ENCODE data around the gene CNKSR3.

CNKSR3 gene

DNA sequence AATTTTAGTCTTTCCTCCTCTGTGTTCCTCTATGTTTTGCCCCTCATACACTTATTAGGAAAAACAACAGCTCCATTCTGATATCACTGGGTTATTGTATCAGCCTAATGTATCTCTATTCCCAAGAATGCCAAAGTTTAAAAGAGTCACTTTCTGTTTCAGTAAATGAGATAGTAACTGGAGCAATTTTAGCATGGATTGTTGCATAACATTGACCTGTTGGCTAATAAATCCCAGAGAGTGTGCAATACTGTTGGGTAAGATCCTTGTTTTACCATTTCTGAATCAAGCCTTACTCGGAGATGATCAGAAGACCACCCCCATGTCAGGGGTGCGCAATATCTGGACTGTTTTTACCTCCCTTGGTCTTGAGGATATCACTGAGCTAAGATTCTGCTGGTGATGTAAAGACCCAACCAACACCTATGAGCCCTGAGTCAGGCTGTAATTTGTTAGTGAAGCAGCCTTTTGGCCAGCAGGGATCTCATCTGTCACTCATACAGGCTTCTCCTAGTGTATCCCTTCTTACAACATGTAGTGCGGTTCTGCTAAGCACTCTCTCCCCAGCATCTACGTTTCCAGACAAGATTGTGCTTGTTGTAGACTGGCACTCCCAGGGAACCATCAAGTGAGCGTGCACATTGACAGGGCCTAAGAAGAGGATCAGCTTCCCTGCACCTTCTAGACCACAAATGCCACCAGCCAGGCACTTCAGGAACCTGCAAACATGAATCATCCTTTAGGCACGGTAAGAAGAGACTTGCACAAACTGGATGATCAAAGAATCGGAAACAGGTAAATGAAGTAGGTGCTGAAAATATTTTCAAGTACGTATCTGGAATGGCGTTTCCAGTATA is 142.4 kb downstream of the CNKSR3 start:
- TF ChIP-seq POLR2AphosphoS5 (IDR thresholded peaks at IDR 0.05; ENCODE audit: low read depth, low read length) (no peak), REST (IDR thresholded peaks at IDR 0.05; ENCODE audit: insufficient read depth in 1 of 2, low read depth in 2 of 2, low read length in 2 of 2) (no peak), TAF1 (IDR thresholded peaks at IDR 0.05; ENCODE audit: borderline replicate concordance, insufficient read depth, low read length) (no peak), FOXP2 (optimal IDR thresholded peaks at IDR 0.05; ENCODE audit: borderline replicate concordance, extremely low read depth, extremely low read length, insufficient read depth) (no peak), SIN3A (IDR thresholded peaks at IDR 0.05; ENCODE audit: borderline replicate concordance, insufficient read depth, low read length) (no peak)

GRCh38 chr6:154367336-154367735 is 143.1 kb downstream of the CNKSR3 start:
- no peak for TF ChIP-seq TAF1 (IDR thresholded peaks at IDR 0.05; ENCODE audit: borderline replicate concordance, insufficient read depth, low read length)
- TF ChIP-seq POLR2AphosphoS5 (IDR thresholded peaks at IDR 0.05; ENCODE audit: low read depth, low read length): no peak
- no peak for TF ChIP-seq FOXP2 (optimal IDR thresholded peaks at IDR 0.05; ENCODE audit: borderline replicate concordance, extremely low read depth, extremely low read length, insufficient read depth)
- no peak for TF ChIP-seq REST (IDR thresholded peaks at IDR 0.05; ENCODE audit: insufficient read depth in 1 of 2, low read depth in 2 of 2, low read length in 2 of 2)

DNA sequence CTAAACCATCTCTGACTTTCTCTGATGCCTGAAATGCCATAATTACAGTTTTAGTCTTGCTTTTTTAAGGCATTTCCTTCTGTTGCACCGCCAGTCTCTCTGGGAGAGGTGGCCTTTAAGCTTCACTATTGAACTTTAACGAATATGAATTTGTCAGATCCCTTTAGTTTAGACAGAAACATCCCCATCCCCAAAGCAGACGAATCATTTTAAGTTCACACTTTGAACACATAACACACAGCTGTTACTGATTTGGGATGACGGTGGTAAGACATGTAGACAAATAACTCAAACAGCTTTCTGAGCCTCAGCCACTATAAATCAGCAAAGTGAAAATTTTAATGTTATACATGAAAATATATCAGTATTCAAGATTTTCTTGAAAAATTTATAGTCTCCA is 146.7 kb downstream of the CNKSR3 start:
- TF ChIP-seq SIN3A (IDR thresholded peaks at IDR 0.05; ENCODE audit: borderline replicate concordance, insufficient read depth, low read length) (no peak), REST (IDR thresholded peaks at IDR 0.05; ENCODE audit: insufficient read depth in 1 of 2, low read depth in 2 of 2, low read length in 2 of 2) (no peak), FOXP2 (optimal IDR thresholded peaks at IDR 0.05; ENCODE audit: borderline replicate concordance, extremely low read depth, extremely low read length, insufficient read depth) (no peak), POLR2AphosphoS5 (IDR thresholded peaks at IDR 0.05; ENCODE audit: low read depth, low read length) (no peak), TAF1 (IDR thresholded peaks at IDR 0.05; ENCODE audit: borderline replicate concordance, insufficient read depth, low read length) (no peak)

GRCh38 chr6:154361476-154361875 is 149.0 kb downstream of the CNKSR3 start:
- TF ChIP-seq POLR2AphosphoS5 (IDR thresholded peaks at IDR 0.05; ENCODE audit: low read depth, low read length): no peak
- no peak for TF ChIP-seq FOXP2 (optimal IDR thresholded peaks at IDR 0.05; ENCODE audit: borderline replicate concordance, extremely low read depth, extremely low read length, insufficient read depth)

DNA sequence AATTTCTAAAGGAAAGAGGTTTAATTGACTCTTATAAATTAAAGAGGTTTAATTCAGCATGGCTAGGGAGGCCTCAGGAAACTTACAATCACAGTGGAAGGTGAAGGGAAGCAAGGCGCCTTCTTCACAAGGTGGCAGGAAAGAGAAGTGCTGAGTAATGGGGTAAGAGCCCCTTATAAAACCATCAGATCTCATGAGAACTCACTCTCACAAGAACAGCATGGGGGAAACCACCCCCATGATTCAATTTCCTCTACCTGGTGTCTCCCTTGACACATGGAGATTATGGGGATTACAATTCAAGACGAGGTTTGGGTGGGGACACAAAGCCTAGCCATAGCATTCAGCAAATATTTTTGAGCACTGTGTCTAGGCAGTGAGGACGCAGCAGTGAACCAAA is 150.0 kb downstream of the CNKSR3 start:
- TF ChIP-seq FOXP2 (optimal IDR thresholded peaks at IDR 0.05; ENCODE audit: borderline replicate concordance, extremely low read depth, extremely low read length, insufficient read depth): no peak
- TF ChIP-seq REST (IDR thresholded peaks at IDR 0.05; ENCODE audit: insufficient read depth in 1 of 2, low read depth in 2 of 2, low read length in 2 of 2): no peak
- TF ChIP-seq POLR2AphosphoS5 (IDR thresholded peaks at IDR 0.05; ENCODE audit: low read depth, low read length): no peak
- no peak for TF ChIP-seq TAF1 (IDR thresholded peaks at IDR 0.05; ENCODE audit: borderline replicate concordance, insufficient read depth, low read length)
- no peak for TF ChIP-seq SIN3A (IDR thresholded peaks at IDR 0.05; ENCODE audit: borderline replicate concordance, insufficient read depth, low read length)

All from PFSK-1 (cell line).